Kidney tubule cell (primary cell): ENCODE results near the gene LCP1.

ENCODE experiments used
- DNase-seq: peaks from one replicate; pipeline ENCODE4 v3.0.0-alpha.2; 2018; ENCODE audit warnings: low spot score

LCP1 gene

DNA sequence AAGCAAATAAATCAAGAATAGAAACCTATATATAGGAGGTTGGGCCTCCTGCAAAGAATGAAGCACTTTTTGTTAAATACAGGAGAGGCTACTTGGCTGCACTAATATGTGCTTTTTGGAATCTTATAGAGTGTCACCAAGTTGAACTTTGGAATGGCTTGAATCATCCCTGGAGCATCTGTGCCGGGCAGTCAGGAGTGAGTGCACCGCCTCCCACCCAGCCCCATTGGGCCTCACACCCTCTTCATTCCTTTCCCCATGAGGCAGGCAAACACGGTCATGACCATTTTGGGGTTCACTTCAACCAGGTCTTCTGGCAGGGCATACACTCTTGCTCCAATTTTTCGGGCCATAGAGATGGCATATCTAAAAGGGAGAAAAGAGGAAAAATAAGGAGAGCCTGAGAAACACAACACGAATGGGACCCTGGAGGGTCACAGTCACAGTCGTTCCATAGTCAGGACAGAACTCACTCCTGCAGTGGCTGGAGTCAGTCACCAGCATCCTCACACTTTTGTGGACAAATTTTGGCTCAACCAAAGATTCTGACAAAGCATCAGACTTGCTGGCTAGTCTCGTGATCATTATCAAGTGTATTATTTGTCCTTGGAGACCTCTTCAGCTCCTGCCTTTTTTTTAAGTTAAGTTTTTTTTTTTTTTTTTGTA, 54.5 kb downstream of the LCP1 start:
- DNase-seq = no peak

DNA sequence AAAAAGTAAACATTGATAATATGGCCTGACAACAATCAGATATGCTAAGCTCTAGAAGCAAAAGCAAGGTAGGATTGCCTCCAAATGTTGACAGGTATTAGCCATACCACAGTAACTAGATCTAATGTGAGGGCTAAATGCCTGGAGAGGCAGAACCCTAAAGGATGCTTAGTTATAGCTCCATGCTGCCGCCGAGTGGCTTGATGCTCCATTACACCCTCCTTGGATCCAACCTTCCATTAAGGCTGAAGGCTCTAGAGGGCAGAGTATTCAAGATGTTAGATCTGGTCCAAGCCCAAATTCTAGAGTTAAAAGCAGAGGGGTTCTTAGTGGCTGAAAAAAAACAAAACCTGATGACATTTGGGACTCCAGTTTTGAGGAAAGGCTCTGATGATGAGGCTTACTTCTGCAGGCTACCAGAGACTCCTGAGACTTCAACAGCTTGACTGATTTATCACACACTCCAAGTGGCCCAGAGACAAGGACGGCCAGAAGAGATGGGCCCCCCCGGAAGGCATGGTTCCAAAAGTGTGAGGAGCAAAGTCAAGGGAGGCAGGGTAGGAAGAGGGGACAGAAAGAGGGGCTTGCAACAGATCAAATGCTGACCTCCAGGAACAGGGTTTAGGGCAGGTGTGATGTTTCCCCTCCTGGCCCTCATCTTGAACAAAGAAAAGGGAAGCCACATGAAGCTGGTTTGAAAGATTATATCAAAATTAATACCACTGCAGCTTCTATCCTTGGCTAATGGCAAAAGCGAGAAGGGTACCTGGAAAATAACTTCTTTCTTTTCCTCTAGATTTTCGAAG, 55.2 kb downstream of the LCP1 start:
- DNase-seq = peak; percentile 74

DNA sequence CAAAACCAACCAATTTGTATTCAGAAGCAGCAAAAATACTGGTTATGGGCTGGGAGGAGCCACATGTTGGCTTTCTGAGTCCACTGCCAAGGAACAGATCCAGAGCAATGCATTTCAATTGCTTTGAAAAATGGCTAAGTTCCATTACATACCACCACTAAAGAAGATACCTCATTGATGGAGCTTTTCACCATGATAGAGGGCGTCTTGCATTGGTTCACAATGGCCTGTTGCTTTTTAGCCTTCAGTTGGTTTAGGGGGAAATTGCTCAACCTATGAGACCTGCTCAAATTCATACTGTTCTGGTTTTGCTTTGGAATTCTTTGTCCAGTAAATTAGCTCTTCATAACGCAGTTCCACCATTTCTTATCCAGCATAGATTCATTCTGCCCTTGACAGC, 55.9 kb downstream of the LCP1 start:
- DNase-seq = no peak

DNA sequence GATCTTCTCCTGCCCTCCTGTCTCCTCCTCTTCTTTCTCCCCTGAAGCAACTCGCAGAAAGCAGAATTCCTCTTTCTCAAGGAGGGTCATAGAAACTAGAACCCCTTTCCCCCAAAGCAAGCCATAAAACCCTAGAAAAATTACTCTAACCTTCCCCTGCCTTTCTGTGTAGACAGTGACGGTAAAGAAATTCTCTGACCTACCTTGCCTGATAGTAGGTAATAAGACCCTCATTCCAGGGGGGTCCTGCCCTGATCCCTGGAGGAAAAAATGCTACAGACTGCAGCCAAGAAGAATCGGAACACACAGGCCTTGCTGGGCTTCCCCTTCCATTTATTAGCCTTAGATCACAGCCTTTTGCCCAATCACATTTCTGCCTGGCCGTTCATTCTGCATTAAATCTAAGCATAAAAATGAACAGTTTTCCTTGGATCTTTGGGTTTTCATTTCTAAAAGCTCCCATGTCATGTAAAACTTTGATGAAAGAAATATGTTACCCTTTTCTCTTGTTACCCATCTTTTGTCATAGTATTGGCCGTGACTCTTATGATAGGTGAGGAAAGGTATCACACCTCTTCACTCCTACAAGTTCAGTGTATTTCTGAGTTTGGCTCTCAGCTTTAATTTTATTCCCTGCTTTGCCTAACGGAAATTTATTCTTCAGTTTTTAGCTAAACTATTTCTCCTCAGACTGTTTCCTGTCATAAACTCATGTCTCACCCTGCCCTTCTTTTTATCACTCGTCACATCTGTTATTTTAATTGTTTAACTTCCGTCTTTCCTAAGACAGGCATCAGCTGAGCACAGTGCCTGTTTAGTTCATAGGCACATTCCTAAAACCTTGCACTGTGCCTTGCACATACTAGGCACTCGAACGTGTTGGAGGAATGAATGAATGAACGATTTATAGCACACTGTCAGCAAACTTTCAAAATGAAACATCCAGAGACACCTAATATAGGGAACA, 56.7 kb downstream of the LCP1 start:
- no peak for DNase-seq

DNA sequence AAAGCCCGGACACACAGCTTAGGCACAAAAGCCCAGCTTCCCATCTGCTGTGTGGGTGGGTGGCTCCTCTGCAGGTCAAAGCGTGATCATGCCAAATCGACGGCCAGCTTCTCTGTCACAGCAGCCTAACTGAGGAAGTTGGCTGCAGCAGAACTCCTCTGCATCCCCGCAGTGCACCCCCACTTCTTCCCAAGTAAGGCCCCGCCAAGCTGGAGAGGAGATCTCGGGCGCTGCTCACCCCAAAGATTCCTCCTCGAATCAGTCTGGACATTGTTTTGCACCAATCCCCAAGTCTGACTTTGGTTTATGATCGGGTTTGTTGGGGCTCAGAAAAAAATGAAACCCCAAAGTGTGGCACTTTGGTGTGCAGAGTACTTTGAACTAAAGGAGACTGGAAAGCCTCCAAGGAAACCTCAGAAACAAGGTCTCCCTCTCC, 57.4 kb downstream of the LCP1 start:
- DNase-seq = no peak

DNA sequence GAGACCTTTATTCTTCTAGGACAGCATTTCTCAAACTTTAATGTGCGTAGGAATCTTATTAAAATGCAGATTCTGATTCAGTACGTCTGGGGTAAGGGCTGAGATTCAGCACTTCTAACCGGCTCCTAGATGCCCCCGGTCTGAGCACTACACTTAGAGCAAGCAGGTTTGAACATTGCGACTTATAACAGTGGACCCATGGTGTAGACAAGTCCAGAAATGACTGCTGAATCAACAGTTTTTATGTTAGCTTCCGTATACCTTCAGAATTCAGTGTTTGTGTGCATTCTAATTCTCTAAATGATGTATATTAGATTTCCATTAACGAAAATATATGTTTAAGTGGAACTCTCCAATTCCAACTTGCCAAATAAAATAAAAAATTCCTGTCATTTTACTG, 59.7 kb downstream of the LCP1 start:
- no peak for DNase-seq

DNA sequence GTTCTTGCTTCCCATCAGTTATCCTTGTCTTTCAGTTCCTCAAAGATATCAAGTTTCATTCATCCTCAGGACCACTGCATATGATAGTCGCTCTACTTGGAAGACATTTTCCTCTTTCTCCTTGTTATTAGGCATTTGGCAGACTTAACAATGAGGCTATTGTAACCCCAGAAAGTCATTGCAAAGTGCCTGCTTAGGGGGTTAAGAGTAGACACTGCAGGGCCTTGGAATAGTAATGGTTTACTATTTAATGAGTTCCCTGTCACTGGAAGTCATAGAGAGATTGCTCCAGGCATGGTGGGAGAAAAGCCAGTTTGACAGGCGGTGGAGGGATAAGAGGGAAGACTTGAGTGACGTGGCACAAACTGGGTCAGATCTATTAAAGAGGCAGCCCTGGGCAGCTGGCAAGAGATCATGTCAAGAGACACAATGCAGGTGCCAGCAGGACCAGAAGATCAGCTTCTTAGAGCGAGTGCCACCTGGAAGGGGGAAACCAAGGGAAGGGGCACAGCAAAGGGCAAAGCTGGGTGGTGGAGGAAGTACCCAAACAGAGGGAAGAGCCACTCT, 60.3 kb downstream of the LCP1 start:
- peak; percentile 35 for DNase-seq

DNA sequence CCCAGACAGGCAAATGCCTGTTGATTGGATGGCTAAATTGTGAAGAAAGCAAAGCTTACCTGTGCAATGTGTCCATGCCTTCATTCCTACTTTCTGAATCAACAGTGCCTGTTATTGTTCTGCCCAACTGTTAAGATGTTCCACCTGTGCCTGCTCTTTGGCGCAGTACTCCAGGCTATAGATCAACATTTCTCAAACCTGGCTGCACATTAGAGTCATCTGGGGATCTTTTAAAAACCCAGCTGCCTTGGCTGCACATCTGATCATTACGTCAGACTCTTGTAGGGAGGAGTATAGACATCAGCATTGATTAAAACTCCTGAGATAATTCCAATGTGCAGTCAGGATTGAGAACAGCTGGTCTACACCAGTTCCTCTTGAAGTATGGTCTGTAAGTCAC, 60.9 kb downstream of the LCP1 start:
- no peak for DNase-seq

DNA sequence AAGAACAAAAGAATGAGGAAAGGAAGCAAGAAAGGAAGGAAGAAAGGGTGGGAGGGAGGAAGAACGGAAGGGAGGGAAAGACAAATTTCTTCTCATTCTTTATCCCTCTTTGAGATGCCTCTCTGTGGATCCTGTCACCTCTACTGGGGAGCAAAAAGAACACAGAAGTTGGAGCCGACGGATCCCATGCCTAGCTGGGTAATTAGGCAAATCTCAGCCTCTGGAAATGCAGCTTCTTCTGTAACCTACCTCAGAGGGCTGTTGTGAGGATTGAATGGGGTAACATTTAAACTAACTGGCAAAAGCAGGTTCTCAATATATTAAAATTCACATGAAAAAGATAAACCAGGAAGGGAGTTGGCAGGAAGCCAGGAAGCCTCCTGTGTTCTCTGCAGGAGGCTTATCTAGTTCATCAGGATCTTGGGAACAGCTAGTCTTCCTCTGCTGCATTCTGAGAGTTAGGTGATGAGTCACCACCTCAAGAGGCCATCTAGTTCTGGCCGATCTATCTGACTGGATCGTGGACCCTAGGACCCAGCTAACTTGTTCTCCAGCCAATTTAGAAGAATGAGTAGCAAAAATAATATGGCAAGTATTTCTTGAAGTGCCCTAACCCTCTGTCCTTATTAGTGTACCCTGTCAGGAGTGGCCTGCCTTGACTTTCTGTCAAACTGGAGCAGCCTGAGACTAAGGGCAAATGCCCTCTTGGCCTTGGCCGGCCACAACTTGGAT, 61.9 kb downstream of the LCP1 start:
- DNase-seq = peak; percentile 84

DNA sequence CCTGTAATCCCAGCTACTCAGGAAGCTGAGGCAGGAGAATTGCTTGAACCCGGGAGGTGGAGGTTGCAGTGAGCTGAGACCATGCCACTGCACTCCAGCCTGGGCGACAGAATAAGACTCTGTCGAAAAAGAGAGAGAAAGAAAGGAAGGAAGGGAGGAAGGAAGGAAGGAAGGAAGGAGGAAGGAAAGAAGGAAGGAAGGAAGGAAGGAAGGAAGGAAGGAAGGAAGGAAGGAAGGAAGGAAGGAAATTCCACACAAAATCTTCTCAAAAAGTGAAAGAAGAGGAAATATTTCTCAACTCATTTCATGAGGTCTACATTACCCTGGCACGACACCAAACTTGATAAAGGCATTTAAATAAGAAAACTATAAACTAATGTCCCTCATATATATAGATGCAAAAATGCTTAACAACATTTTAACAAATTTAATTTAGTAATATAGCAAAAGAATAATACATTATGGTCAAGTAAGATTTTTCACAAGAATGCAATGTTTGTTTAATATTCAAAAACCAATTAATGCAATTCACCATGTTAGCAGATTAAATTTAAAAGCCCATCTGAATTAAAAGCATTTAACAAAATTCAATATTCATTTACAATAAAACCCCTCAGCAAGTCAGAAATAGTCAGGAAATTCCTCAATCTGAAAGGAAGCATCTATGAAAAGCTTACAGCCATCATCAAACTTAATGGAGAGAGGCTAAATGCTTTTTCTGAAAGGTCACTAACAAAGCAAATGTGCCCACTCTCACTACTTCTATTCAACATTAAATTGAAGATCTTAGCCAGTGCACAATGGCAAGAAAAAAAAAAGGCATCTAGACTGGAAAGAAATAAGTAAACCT, 65.1 kb downstream of the LCP1 start:
- DNase-seq = no peak

DNA sequence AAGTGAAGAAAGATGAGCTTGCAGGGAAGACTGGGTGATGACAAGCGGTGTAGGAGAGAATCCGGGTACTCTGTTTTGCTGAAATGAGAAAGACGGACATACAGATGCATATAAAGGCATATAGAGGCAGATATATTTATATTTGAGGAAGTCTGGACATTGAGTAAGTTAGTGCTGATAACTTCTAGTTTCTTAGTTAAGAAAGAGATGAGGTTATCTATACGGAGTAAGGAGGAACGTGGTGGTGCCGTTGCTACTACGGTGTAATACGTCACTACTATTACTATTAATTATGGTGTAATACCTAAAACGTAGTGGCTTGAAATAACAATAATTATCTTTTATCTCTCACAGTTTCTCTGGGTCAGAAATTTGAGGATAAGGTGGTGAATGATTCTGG, 67.4 kb downstream of the LCP1 start:
- no peak for DNase-seq

DNA sequence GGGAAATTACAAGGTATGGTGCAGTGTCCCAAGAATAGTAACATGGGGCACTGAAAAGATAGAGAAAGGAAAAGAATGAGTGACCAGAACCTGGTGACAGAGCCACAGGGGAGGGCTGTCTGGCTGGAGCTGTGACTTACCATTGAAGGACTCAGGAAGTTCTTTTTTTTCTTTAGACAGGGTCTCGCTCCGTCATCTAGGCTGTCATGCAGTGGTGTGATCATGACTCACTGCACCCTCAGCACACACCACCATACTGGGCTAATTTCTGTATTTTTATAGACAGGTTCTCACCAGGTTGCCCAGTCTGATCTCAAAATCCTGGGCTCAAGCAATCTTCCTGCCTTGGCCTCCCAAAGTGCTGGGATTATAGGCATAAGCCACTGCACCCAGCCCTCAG, 68.4 kb downstream of the LCP1 start:
- DNase-seq = peak; percentile 65

DNA sequence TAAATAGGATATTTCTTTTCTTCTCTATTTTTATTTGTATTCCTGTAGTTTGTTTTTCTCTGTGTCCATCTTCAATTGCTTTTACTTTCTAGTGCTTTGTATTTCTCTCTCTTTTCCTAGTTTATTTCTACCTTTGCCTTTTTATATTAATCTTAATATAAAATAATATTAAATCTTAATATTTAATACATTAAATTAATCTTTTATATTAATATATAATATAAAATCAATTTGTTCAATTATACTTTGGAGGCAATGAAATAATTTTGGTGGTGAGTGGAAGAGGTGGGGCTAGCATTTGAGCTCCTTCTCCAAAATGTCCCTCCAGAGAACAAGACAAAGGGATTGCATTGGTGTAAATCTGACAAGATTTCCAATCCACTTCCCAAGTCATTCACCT, 70.8 kb downstream of the LCP1 start:
- no peak for DNase-seq

DNA sequence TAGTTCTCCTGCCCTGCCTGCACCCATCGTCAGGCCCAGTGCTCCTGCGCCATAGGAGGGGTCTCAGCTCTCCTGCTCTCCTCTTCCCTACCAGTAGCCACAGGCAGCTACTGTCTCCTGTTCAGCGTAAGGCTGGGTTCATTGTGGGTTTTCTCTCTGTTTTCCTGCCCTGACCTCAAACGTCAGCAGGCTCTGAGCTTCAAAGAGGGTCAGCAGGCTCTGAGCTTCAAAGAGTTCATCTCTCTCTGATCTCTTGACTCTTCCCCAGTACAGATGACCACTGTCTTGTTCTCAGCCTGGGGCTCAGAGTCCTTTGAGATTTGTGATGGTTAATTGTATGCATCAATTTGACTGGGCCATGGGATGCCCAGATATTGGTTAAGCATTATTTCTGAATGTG, 72.5 kb downstream of the LCP1 start:
- no peak for DNase-seq

DNA sequence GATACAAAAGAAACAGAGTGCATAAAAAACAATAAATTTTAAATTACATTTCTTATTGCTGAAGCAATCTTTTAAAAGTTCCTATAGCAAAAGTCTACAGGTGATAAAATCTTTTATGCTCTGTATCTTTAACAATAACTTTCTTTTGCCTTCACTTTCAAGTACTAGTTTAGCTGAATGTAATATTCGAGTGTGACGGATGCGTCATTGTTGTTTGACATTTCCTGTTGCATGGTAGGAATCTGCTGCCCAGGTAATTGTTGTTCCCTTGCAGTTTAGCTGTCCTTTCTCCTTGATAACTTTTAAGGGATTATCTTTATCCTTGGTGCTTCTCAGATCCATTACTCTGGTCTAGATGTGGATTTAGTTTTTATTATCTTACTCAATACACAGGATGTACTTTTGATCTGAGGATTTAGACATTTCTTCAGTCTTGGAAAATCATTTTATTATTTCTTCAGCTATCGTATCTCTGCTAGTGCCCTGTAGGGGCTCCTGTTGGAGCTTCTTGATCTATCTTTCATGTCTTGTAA, 75.1 kb downstream of the LCP1 start:
- DNase-seq = no peak

DNA sequence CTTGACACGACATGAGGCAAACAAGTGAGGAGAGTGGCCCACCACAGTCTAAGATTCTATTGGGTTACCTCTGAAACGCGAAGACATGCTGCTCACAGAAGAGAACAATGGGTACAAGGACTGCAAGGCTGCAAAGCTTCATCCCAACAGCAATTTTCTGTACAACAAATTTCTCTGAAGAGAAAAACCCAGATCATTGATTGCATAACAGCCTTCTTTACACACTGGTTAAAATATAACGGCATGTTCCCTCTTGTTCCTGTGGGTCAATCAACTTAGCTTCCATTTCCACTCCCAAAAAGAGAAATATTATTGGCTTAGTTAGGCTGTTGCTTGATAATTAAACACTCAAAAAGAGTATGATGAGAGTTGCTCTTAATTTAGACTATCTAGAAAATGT, 77.1 kb downstream of the LCP1 start, which contains the start of gene CPB2:
CPB2 (minus strand) TSS at position 166 of the 400 bp plus-strand sequence; CDS start at position 142, 24 bp downstream.
- DNase-seq = no peak

DNA sequence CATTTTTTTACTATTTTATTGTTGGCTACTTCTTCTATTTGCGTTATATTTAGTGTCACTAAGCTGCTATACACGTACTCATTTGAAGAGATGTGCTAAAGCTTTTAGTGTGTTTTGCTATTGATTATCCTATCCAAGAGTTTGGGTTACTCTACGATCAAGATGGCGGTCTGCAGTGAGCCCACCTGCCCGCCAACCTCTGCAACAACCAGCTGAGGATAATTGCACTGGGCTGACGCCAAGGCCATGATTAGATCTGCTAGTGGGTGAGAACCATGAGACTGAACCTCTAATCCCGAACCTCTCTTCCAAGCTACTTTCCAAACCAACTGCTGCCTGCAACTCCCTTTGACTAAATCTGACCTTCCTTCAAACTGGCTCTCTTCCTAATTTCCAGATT, 78.9 kb downstream of the LCP1 start:
- no peak for DNase-seq

DNA sequence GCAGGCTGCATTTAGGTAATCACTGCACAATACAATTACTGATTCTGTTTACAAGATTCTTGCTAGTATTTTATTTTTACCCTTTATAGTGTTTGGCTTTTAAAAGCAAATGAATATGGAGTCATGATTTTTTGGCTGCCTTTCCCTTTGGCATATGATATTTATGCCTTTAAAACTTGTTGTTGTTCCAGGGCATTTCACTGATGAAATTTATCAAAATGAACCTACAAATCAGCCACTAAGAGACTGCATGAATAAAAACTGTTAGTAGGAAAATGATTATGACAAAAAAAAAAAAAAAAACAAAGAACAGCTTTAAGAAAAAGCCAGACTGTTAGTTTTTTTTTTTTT, 79.7 kb downstream of the LCP1 start:
- DNase-seq = no peak

DNA sequence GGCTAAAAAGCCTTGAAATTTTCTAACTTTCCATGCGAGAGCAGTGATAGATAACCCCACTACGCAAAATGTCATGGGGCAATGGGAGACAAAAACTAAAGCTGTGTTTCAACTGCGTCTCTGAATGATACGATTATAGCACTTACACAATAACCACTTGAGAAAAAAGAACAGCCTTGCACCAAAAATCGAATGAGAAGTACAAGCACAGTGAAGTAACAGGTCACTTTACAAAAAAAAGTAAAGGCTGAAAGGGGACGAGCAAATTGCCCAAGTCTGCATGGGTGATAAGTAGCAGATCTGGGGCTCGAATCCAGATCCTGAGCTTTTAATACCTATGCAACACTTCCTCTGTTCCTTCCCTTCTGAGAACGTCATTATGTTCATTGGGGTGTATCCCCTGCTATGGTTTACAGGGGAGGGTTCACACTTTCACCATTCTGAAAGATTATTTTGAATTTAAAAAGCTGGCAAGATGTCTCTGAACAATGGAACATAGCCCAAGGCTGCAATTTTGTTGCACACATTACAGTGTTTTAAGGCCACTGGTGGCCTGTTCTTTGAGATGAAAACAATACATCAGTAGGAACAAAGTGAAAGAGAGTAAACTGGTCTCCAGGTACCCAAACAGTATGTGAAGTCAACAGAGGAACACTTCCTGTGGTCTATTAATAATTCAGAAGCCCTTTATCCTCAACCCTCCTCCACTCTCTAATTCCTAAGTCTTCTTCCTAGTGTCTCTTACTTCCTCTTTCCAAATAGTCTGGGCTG, 80.3 kb downstream of the LCP1 start:
- DNase-seq = peak; percentile 37

DNA sequence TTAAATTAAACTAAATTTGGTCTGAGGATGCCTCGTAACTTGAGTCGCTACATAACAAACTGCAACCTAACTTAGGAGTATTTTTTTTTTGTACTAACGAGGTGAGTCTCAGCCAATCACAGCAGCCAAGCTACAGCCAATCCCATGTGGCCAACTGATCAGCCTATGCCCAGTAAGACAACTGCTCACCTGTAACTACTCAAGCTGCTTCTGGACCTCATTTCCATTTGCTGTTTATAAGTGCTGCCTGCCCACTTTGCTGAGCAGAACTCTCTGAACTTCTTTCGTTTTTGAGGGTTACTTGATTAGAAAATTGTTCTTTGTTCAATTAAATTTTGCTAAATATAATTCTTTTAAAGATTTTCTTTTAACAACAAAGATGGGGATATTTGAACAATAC, 81.0 kb downstream of the LCP1 start:
- DNase-seq = no peak
